Stimulated activated CD8-positive, alpha-beta memory T cell treated with anti-CD3 and anti-CD28 coated beads, Interleukin-12 subunit alpha, Interleukin-12 subunit beta, amount 100 ng/mL, for 4 hours (primary cell): ENCODE data around the gene COLGALT1.
A peak's percentile ranks its signal among the peaks of the same experiment; 100 is the strongest.
"Not testable (repeated sequence)": the region's sequence is repeated elsewhere in the genome, so short reads cannot be mapped to it uniquely, and the experiment has no call there.

Experiments used
- DNase-seq: peaks from one replicate; pipeline ENCODE4 v3.0.0-alpha.2; 2020; ENCODE audit warnings: low read depth

The COLGALT1 gene

GRCh38 chr19:17555480-17555928 is at the start of gene COLGALT1:
Gene COLGALT1, plus strand, starts transcription at chr19:17555649. Its CDS starts 65 bp downstream, at chr19:17555714.
- peak; percentile 92 for DNase-seq

GRCh38 chr19:17506745-17507144 is 48.7 kb upstream of the COLGALT1 start:
- DNase-seq: no peak

- DNase-seq: not testable (repeated sequence)
Measured at GRCh38 chr19:17508558-17508933, 46.9 kb upstream of the COLGALT1 start.

GRCh38 chr19:17510220-17510993 is 45.0 kb upstream of the COLGALT1 start:
- no peak for DNase-seq

DNA sequence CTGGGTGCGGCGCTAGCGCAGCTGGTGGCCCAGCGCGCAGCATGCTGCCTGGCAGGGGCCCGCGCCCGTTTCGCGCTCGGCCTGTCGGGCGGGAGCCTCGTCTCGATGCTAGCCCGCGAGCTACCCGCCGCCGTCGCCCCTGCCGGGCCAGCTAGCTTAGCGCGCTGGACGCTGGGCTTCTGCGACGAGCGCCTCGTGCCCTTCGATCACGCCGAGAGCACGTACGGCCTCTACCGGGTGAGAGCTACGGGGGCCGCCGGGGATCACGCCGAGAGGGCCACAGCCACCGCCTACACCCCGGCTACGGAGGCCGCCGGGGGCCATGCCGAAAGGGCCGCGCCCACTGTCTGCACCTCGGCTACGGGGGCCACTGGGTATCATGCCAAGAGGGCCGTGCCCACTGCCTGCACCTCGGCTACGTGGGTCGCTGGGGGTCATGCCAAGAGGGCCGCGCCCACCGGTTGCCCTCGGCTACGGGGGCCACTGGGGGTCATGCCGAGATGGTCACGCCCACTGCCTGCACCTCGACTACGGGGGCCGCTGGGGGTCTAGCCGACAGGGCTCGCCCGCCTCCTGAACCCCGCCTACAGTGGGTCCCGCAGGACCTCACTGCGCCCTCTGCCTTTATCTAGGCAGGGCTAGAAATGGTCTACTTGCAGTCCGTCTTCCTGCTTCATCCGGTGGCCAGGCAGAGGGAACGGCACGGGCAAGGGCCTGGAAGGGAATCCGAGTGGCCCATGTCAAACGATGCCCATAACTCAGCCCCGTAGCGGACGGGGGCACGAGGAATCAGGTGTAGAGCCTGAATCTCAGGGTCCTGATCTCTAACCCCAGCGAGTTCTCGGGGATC is 43.5 kb upstream of the COLGALT1 start:
- peak; percentile 74 for DNase-seq

DNA sequence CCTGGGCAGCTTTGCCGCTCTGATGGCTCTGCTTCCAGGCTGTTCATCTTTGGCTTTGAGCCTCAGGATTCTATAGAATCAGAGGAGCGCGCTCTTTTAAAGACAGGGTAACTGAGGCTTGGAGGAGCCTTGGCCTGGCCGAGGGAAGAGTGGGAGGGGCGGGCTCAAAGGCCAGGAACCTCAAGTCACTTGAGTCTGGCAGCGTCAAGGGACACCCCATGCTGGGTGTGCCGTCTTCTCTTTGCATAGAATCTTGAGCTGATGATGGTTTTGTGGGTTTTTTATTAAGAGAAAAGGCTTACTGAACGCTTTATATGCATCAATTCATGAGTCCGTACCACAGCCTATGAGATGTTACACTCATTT is 42.9 kb upstream of the COLGALT1 start:
- no peak for DNase-seq

DNA sequence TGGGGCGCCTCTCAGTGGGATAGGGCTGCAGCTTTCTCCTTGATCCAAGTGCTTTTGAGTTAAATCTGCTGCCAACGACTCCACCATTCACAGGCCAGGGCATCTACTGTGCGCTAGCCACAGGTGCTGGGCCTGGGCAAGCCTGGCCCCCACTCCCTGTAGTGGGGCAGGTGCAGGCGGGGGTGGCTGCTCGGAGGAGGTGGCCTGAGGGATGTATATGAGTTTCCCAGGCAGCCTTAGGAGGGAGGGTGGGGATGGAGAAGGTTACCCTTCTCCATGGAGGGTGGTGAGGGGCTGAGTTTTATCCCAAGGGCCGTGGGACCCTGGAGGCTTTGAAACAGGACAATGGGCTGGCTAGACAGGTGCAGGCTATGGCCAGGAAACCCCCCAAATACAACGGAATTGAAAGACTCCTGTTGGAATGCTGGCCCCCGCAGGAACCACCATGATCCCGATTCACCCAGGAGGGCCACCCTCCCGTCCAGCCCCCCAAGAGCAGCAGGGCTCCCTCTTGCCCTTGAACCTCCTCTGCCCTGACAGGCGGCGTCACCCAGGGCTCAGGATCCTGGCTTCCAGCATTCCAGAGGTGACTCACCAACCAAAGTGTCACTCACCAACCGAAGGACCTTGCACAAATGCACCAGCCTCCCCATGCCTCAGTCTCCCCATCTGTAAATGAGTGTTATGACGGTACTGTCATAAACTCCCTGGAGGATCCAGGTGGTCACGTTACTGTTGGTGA is 39.9 kb upstream of the COLGALT1 start:
- DNase-seq: no peak

GRCh38 chr19:17517898-17518297 is 37.6 kb upstream of the COLGALT1 start:
- DNase-seq: no peak

DNA sequence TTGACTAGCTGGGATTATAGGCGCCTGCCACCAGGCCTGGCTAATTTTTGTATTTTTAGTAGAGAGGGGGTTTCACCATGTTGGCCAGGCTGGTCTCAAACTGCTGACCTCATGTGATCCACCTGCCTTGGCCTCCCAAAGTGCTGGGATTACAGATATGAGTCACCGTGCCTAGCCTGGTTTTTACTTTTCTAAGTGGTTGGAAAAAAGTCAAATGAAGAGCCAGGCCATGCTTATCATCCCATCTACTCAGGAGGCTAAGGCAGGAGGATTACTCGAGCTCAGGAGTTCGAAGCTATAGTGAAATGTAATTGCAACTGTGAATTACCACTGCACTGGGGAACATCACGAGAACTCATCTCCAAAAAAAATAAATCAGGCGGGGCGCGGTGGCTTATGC is 36.8 kb upstream of the COLGALT1 start:
- DNase-seq: not testable (repeated sequence)

- DNase-seq: no peak
Measured at GRCh38 chr19:17519967-17520366, 35.5 kb upstream of the COLGALT1 start.

GRCh38 chr19:17520865-17521264 is 34.6 kb upstream of the COLGALT1 start:
- DNase-seq: no peak

GRCh38 chr19:17522988-17523872 is 32.2 kb upstream of the COLGALT1 start:
- DNase-seq: peak; percentile 33

GRCh38 chr19:17524651-17525050 is 30.8 kb upstream of the COLGALT1 start:
- DNase-seq: no peak

GRCh38 chr19:17525141-17525540 is 30.3 kb upstream of the COLGALT1 start:
- DNase-seq: no peak

DNA sequence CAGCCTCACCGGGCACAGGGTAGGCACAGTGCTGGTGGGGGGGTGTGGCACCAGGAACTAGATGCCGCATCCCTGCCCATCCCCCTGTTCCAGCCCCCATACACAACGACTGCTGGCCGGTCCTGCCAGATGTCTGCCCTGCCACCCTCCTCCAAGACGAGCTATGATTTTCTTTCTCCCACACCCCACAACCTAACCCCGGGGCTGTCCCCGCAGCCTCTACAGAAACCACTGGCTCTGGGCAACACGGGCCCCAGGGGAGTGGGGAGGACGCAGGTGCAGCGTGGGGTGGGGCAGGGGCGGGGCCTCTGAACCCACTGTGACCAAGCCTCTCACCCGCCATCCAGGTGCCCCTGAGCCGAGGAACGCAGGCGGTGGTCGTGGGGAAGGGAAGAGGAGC is 28.5 kb upstream of the COLGALT1 start:
- DNase-seq: no peak

GRCh38 chr19:17527326-17527725 is 28.1 kb upstream of the COLGALT1 start:
- no peak for DNase-seq

DNA sequence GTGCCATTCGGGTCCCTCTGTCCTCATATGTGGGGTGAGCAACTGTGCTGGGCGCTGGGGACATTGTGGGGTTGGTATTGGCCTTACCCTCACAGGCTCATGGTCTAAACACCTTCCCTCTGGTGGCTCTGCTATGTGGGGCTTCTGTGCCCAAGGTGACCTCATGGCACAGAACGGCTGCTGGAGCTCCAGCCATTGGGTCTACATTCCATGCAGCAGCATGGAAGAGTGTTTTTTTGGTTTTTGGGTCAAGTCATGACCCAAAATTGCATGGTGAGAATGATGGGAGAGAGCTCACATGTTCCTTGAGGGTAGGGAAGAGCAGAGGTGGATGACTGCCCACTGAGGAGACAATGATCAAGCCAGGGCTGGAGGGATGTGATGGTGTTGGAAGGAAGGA is 26.8 kb upstream of the COLGALT1 start:
- DNase-seq: no peak

DNA sequence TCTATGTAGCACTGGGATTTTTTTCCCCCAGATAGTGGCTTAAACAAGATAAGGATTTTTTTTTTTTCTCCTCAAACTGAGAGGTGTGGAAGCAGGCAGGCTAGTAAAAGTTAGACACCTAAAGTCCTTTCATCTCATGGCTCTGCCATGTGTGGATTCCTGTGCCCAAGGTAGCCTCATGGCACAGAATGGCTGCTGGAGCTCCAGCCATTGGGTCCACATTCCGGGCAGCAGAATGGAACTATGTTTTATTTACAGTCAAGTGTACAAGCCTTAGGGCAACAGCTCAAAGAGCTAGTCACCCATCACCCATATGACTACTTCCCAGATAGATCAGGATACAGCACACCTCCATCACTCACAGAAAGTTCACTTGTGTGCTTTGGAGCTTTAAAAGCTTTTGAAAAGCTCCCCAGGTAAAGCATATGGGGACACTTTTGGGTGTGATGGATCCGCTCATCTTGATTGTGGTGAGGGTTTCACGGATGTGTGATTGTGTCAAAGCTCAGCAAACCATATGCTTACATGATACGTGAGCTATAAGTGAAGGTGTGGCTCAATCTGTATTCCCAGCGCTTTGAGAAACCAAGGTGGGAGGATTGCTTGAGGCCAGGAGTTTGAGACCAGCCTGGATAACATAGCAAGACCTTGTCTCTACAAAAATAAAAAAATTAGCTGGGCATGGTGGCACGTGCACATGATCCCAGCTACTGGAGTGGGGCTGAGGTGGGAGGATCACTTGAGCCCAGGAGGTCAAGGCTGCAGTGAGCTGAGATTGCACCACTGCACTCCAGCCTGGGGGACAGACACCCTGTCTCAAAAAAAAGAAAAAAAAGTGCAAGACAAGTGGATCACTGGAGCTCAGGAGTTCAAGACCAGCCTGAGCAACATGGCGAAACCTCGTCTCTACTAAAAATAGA is 25.9 kb upstream of the COLGALT1 start:
- no peak for DNase-seq

- DNase-seq: no peak
Measured at GRCh38 chr19:17530586-17530985, 24.9 kb upstream of the COLGALT1 start.

DNA sequence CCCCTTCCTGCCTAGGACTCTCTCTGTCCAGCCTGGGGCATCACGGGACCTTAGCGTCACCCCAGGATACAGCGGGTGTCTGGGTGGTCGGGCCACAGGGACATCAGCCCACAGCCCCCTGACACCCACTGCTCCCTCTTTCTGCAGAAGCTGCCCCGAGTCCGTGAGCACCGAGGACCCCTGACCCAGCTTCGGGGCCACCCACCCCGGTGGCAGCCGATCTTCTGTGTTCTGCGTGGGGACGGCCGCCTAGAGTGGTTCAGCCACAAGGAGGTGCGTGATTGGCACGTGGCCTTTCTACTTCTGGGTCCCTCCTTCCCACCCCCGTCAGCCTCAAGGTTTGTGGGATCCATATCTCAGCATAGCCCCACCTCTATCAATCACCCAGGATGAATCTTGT is 23.3 kb upstream of the COLGALT1 start:
- no peak for DNase-seq
